ENCODE measurements around the gene CPNE1.
"Not testable (repeated sequence)": the region's sequence is repeated elsewhere in the genome, so short reads cannot be mapped to it uniquely, and the experiment has no call there.

GRCh38 chr20:35686872-35687271, 22.2 kb upstream of the CPNE1 start:
- not testable (repeated sequence) for TF ChIP-seq POLR2A (IDR thresholded peaks at IDR 0.05; ENCODE audit: low read length); GATA1 (IDR thresholded peaks at IDR 0.05; ENCODE audit: low read depth, low read length)
